GM18858 (cell line): Measurements from ENCODE around the gene IGSF5.

Experiments
- ATAC-seq: cut with Tn5 transposase; IDR thresholded peaks from one replicate; pipeline ENCODE4 v1.9.1; 2021; ENCODE audit not compliant: unreplicated experiment

Gene IGSF5

GRCh38 chr21:39812983-39813382 lies 68.0 kb downstream of the IGSF5 start:
- ATAC-seq = no peak

- no peak for ATAC-seq
Observed at GRCh38 chr21:39818557-39818956, 73.6 kb downstream of the IGSF5 start.

GRCh38 chr21:39822042-39822441 lies 77.1 kb downstream of the IGSF5 start:
- no peak for ATAC-seq

- no peak for ATAC-seq
Observed at GRCh38 chr21:39825250-39825649, 80.3 kb downstream of the IGSF5 start.

GRCh38 chr21:39834543-39834942 lies 89.6 kb downstream of the IGSF5 start:
- ATAC-seq = no peak

GRCh38 chr21:39837861-39838359 lies 92.9 kb downstream of the IGSF5 start:
- ATAC-seq = no peak

- ATAC-seq = no peak
Observed at GRCh38 chr21:39840373-39841097, 95.6 kb downstream of the IGSF5 start.

GRCh38 chr21:39842741-39843459 lies 97.9 kb downstream of the IGSF5 start:
- no peak for ATAC-seq

GRCh38 chr21:39843483-39843882 lies 98.5 kb downstream of the IGSF5 start:
- no peak for ATAC-seq

- ATAC-seq = no peak
Observed at GRCh38 chr21:39843916-39844315, 98.9 kb downstream of the IGSF5 start.

GRCh38 chr21:39845571-39846130 lies 100.7 kb downstream of the IGSF5 start:
- no peak for ATAC-seq

- ATAC-seq = no peak
Observed at GRCh38 chr21:39847877-39848276, 102.9 kb downstream of the IGSF5 start.

GRCh38 chr21:39849014-39849655 lies 104.2 kb downstream of the IGSF5 start:
- ATAC-seq = no peak

- no peak for ATAC-seq
Observed at GRCh38 chr21:39850333-39850732, 105.3 kb downstream of the IGSF5 start.

- no peak for ATAC-seq
Observed at GRCh38 chr21:39851002-39851618, 106.1 kb downstream of the IGSF5 start.
